DOHH2 (cell line): ENCODE measurements around the gene BRMS1L.

ENCODE experiments used
- CTCF ChIP-seq: fragments of 200-600 bp; sonication (generic); IDR thresholded peaks from one replicate; pipeline ENCODE4 v1.5.1; 2014; ENCODE audit warnings: antibody characterized with exemption, mild to moderate bottlenecking, low read depth, low read length; ENCODE audit not compliant: poor library complexity, severe bottlenecking
- EZH2phosphoT487 ChIP-seq: fragments of 200-600 bp; sonication (generic); IDR thresholded peaks from 2 replicates; pipeline ENCODE4 v1.6.1; 2017; ENCODE audit warnings: borderline replicate concordance, mild to moderate bottlenecking, antibody characterized with exemption, low read length, moderate library complexity, mixed read lengths

DNA sequence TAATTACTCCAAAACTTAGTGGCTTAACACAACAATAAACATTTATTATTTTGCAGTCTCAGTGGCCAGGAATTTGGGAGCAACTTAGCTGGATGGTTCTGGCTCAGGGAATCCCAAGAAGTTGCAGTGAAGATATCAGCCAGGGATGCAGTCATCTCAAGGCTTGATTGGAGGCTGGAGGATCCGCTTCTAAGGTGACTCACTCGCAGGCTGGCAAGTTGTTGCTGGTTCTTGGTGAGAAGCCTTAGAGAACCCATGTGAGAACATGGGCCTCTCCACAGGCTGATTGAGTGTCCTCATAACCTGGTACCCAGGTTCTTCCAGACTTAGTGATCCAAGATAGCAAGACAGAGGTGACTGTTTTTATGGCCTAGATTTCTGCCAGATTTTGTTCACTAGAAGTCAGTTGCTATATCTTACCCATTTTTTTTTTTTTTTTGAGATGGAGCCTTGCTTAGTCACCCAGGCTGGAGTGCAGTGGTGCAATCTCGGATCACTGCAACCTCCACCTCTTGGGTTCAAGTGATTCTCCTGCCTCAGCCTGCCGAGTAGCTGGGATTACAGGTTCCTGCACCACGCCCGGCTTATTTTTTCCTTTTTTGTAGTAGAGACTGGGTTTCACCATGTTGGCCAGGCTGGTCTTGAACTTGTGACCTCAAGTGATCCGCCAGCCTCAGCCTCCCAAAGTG, 32.5 kb downstream of the BRMS1L start:
- TF ChIP-seq CTCF (no peak), EZH2phosphoT487 (no peak)
